K562 (cell line): ENCODE results near the gene LARP7. TPM values are rescaled to one million over a fixed set of nuclear protein-coding genes. Genes with fewer than 3 reads are reported as not detected.

Experiments used
- ATAC-seq: fragments of 200-7000 bp; cut with Tn5 transposase; 3 replicates; pipeline ENCODE4 v1.9.1; 2020; ENCODE audit warnings: moderate library complexity
- Bru-seq: library from RNA; stranded (reverse); fragments of 400-500 nt; gene quantifications from one replicate; lab custom pipeline; 2021; lab: Mats Ljungman, UMichigan
- BruChase-seq, 2 experiments: library from RNA; stranded (reverse); fragments of 400-500 nt; gene quantifications; one replicate each; lab custom pipeline; 2021; lab: Mats Ljungman, UMichigan
- BruUV-seq: library from RNA; stranded (reverse); fragments of 400-500 nt; replicated peaks from 2 replicates; lab custom pipeline; 2021; lab: Mats Ljungman, UMichigan
- CTCF ChIA-PET: fragments of 300-600 bp; formaldehyde crosslinking; extraction: SDS; loops from one replicate; lab custom pipeline; 2021; ENCODE audit warnings: low intra/inter-chr PET ratio; lab: Yijun Ruan, JAX
- POLR2A ChIA-PET: fragments of 300-600, 350-650 bp; sonication (Branson Sonifier 250); formaldehyde crosslinking; extraction: SDS; loops from one replicate; lab custom pipeline; 2021; ENCODE audit warnings: antibody characterized with exemption, inconsistent platforms; lab: Yijun Ruan, JAX
- DNase-seq, 4 experiments: peaks; one replicate each; pipeline versions ENCODE4 v3.0.0 to v3.0.0-alpha.2; 2011 to 2018; ENCODE audit warnings: low spot score in 3 of 4, mixed read lengths in 3 of 4; ENCODE audit errors: extremely low read depth in 1 of 4
- FAIRE-seq: peaks from 2 replicates; lab custom pipeline; 2011; peaks lifted over from hg19 to GRCh38; lab: Jason Lieb, UNC
- H2AFZ ChIP-seq: 2 replicates; pipeline ENCODE4 v1.6.0; 2011; ENCODE audit warnings: low read depth, low read length, control low read depth, inconsistent platforms
- H3K27ac ChIP-seq: fragments of 200-600 bp; 3 replicates; pipeline ENCODE4 v1.8.0; 2011; ENCODE audit warnings: low read depth, mild to moderate bottlenecking, control low read depth, inconsistent platforms, low read length, moderate library complexity, mixed read lengths; ENCODE audit errors: extremely low read depth
- H3K27me3 ChIP-seq, 2 experiments: fragments of 300-600 bp in 1 of 2; 2 replicates in 1 of 2; 3 replicates in 1 of 2; pipeline versions ENCODE4 v1.6.0 to v1.8.0; 2011; ENCODE audit warnings: inconsistent platforms in 2 of 2, low read length in 2 of 2, mild to moderate bottlenecking in 1 of 2, mixed read lengths in 1 of 2, moderate library complexity in 1 of 2; ENCODE audit not compliant: control insufficient read depth in 2 of 2, insufficient read depth in 2 of 2
- H3K36me3 ChIP-seq: fragments of 300-600 bp; 3 replicates; pipeline ENCODE4 v1.8.0; 2011; ENCODE audit warnings: mild to moderate bottlenecking, low read length, inconsistent platforms; ENCODE audit not compliant: control insufficient read depth, insufficient read depth
- H3K4me1 ChIP-seq, 2 experiments: fragments of 200-600 bp in 1 of 2; replicated peaks in 1 of 2; 2 replicates in 1 of 2; 3 replicates in 1 of 2; pipeline versions ENCODE4 v1.5.1 to v1.8.0; 2011; ENCODE audit warnings: inconsistent platforms in 2 of 2, low read length in 2 of 2, mild to moderate bottlenecking in 1 of 2, mixed read lengths in 1 of 2, moderate library complexity in 1 of 2; ENCODE audit not compliant: control insufficient read depth in 2 of 2, insufficient read depth in 2 of 2
- H3K4me2 ChIP-seq: 2 replicates; pipeline ENCODE4 v1.6.1; 2011; ENCODE audit warnings: low read length, control low read depth, inconsistent platforms, mixed read lengths; ENCODE audit not compliant: insufficient read depth
- H3K4me3 ChIP-seq: fragments of 200-600 bp; sonication (generic), shearing (Covaris generic); 2 replicates; pipeline ENCODE4 v1.5.1; 2016; ENCODE audit warnings: control low read depth, inconsistent platforms
- H3K79me2 ChIP-seq: fragments of 200-600 bp; 3 replicates; pipeline ENCODE4 v1.8.0; 2011; ENCODE audit warnings: low read length, inconsistent platforms; ENCODE audit not compliant: control insufficient read depth, insufficient read depth
- H3K9ac ChIP-seq, 2 experiments: 2 replicates each; pipeline versions ENCODE4 v1.6.0 to v1.6.1; 2011; ENCODE audit warnings: low read depth in 2 of 2, low read length in 2 of 2, control low read depth in 1 of 2, inconsistent platforms in 1 of 2, mild to moderate bottlenecking in 1 of 2, mixed read lengths in 1 of 2; ENCODE audit not compliant: insufficient read depth in 1 of 2
- H3K9me1 ChIP-seq: one replicate; pipeline ENCODE4 v1.6.0; 2011; ENCODE audit warnings: inconsistent platforms, mild to moderate bottlenecking, low read length, moderate library complexity; ENCODE audit not compliant: control insufficient read depth, insufficient read depth
- H3K9me3 ChIP-seq: replicated peaks from 2 replicates; pipeline ENCODE4 v1.5.1; 2011; ENCODE audit warnings: low read depth, low read length, inconsistent platforms; ENCODE audit not compliant: control insufficient read depth, insufficient read depth
- H4K20me1 ChIP-seq: replicated peaks from 2 replicates; pipeline ENCODE4 v1.6.1; 2011; ENCODE audit warnings: low read length, inconsistent platforms, mixed read lengths; ENCODE audit not compliant: control insufficient read depth, insufficient read depth
- CBX8 ChIP-seq: fragments of 200-600 bp; sonication (generic); IDR thresholded peaks from 2 replicates; pipeline ENCODE4 v1.6.1; 2012; ENCODE audit warnings: borderline replicate concordance, mixed run types, low read depth, mild to moderate bottlenecking, moderate library complexity, mixed read lengths, low read length, control low read depth, inconsistent platforms; ENCODE audit not compliant: poor library complexity, severe bottlenecking; ENCODE audit errors: extremely low read depth
- HDAC1 ChIP-seq, 2 experiments: fragments of 450-650 bp; IDR thresholded peaks; 2 replicates each; pipeline ENCODE4 v1.6.1; 2016 to 2017; ENCODE audit warnings: inconsistent platforms in 1 of 2, mild to moderate bottlenecking in 1 of 2, moderate library complexity in 1 of 2
- ILF3 ChIP-seq: fragments of 450-650 bp; IDR thresholded peaks from 2 replicates; pipeline ENCODE4 v1.6.1; 2018; ENCODE audit warnings: antibody characterized with exemption, mild to moderate bottlenecking, moderate library complexity, borderline replicate concordance
- KLF10 ChIP-seq: fragments of 250-450 bp; sonication (Bioruptor Pico); IDR thresholded peaks from 2 replicates; pipeline ENCODE4 v1.6.1; 2021; ENCODE audit warnings: matching md5 sums
- SRSF1 ChIP-seq: fragments of 200-400 bp; formaldehyde crosslinking; IDR thresholded peaks from 2 replicates; pipeline ENCODE4 v1.6.1; 2017; ENCODE audit warnings: mild to moderate bottlenecking, low read depth, low read length, moderate library complexity
- ZBTB17 ChIP-seq: fragments of 450-650 bp; formaldehyde crosslinking; IDR thresholded peaks from 2 replicates; pipeline ENCODE4 v1.4.0; 2020; ENCODE audit warnings: mild to moderate bottlenecking
- ZNF133 ChIP-seq: fragments of 250-450 bp; sonication (Bioruptor Pico); IDR thresholded peaks from 2 replicates; pipeline ENCODE4 v1.4.0; 2020; ENCODE audit warnings: mild to moderate bottlenecking
- ZNF830 ChIP-seq: fragments of 250-450 bp; sonication (Bioruptor Pico); IDR thresholded peaks from 2 replicates; pipeline ENCODE4 v1.5.0; 2021; ENCODE audit warnings: mild to moderate bottlenecking
- ZSCAN32 ChIP-seq: fragments of 450-650 bp; formaldehyde crosslinking; IDR thresholded peaks from 2 replicates; pipeline ENCODE4 v1.4.0; 2020; ENCODE audit warnings: mild to moderate bottlenecking, moderate library complexity
- WGBS: fragments of 100-300 bp; shearing (Covaris generic); methylation state at CpG from one replicate; pipeline ENCODE4 v1.1.6; 2016; ENCODE audit warnings: low coverage, mixed read lengths; ENCODE audit not compliant: insufficient coverage; ENCODE audit errors: missing lambda C conversion rate; 5-methylcytosine and 5-hydroxymethylcytosine counted together
- in situ Hi-C: fragments of 300-500 bp; cut with MboI; formaldehyde crosslinking; loops from 4 replicates; pipeline ENCODE4 v1.15.0; 2018; ENCODE audit warnings: inconsistent platforms, mixed read lengths
- intact Hi-C: fragments of 100-400 bp; cut with micrococcal nuclease; formaldehyde crosslinking; loops from 2 replicates; pipeline ENCODE4 v1.14.2; 2022
- long read RNA-seq, 3 experiments: library from polyadenylated mRNA in 2 of 3; library from RNA in 1 of 3; unstranded in 2 of 3; stranded (forward) in 1 of 3; transcript quantifications; one replicate each; pipeline ENCODE4 v2.0.0, GENCODE V29; 2019 to 2022
- polyA minus RNA-seq, 3 experiments: library from RNA; depleted of rRNA, polyadenylated mRNA; stranded (reverse); fragments of >200 nt; gene quantifications; 2 replicates each; pipeline ENCODE4 v1.2.3, GENCODE V29; 2011
- polyA plus RNA-seq, 8 experiments: library from polyadenylated mRNA; depleted of rRNA in 4 of 8; stranded (reverse) in 5 of 8; unstranded in 3 of 8; fragments of >200 nt; fragmentation: Nextera tagmentation in 2 of 8; fragmentation: Illumina TruSeq in 1 of 8; extraction: Ambion mirVana in 2 of 8; extraction: Trizol in 1 of 8; gene quantifications; 2 replicates each; pipeline versions ENCODE4 v1.2.1 to v1.2.3, GENCODE V29; 2011 to 2014; ENCODE audit warnings: inconsistent platforms in 1 of 8, missing spikeins in 1 of 8
- total RNA-seq, 7 experiments: library from RNA; depleted of rRNA in 6 of 7; stranded (reverse); fragments of >200 nt in 6 of 7; fragmentation: Illumina TruSeq in 2 of 7; extraction: Trizol in 2 of 7; gene quantifications; 2 replicates each; pipeline versions ENCODE4 v1.2.1 to v1.2.3, GENCODE V29; 2011 to 2021; ENCODE audit warnings: low replicate concordance in 1 of 7
- TF ChIP-seq, protein P1 (sequence below): IDR thresholded peaks from 2 replicates; pipeline ENCODE4 v1.6.1; 2014; ENCODE audit warnings: antibody characterized with exemption

Gene LARP7
- total RNA-seq (2011; cell fraction: chromatin; rRNA removed; ENCODE audit: low replicate concordance): 10.7 and 56.0 TPM in 2 replicates
- total RNA-seq (2011; cell fraction: nucleolus; rRNA removed): 4.3 and 6.8 TPM in 2 replicates
- total RNA-seq (2011; cell fraction: nucleoplasm; rRNA removed): 17.9 and 28.6 TPM in 2 replicates
- total RNA-seq (2014; rRNA removed) (52.7 and 55.8 TPM in 2 replicates), total RNA-seq (2014; rRNA removed; fragmentation: Illumina TruSeq; extraction: Trizol) (64.9 and 81.8 TPM in 2 replicates), total RNA-seq (2015; rRNA removed; fragmentation: Illumina TruSeq; extraction: Trizol) (66.6 and 73.0 TPM in 2 replicates), total RNA-seq (2021) (30.1 and 32.4 TPM in 2 replicates), polyA plus RNA-seq (2011; rRNA removed) (23.7 and 30.5 TPM in 2 replicates), polyA plus RNA-seq (2014; fragmentation: Illumina TruSeq; extraction: Trizol) (61.9 and 76.9 TPM in 2 replicates), polyA plus RNA-seq (2014; fragmentation: Nextera tagmentation; extraction: Ambion mirVana) (10 to 100 TPM; 55.5 to 56.0 TPM), polyA plus RNA-seq (2014; rRNA removed) (42.8 and 64.4 TPM in 2 replicates), polyA minus RNA-seq (2011; rRNA and poly(A)+ RNA removed) (16.7 and 20.6 TPM in 2 replicates), Bru-seq, nascent RNA (percentile 77 among the genes with signal in this experiment), BruChase-seq, experiment 1, labeled RNA remaining after a 2-hour chase (percentile 84 among the genes with signal in this experiment), BruChase-seq, experiment 2, labeled RNA remaining after a 6-hour chase (percentile 86 among the genes with signal in this experiment)
- 1.2 and 4.7 TPM in 2 replicates for polyA plus RNA-seq (2011; cell fraction: cytosol; rRNA removed)
- polyA plus RNA-seq (2011; cell fraction: nucleus; rRNA removed): 6.2 and 12.8 TPM in 2 replicates
- 33.5 and 34.6 TPM in 2 replicates for polyA plus RNA-seq (2012)
- 10.3 and 14.1 TPM in 2 replicates for polyA minus RNA-seq (2011; cell fraction: cytosol; rRNA and poly(A)+ RNA removed)
- 10.5 and 17.3 TPM in 2 replicates for polyA minus RNA-seq (2011; cell fraction: nucleus; rRNA and poly(A)+ RNA removed)
- long read RNA-seq, experiment 1, transcript LARP7-202 (13 exons, 2,286 nt): minor isoform, 20 of 118 reads
- long read RNA-seq, experiment 1, transcript LARP7-201 (13 exons, 2,164 nt): major isoform, 29 of 118 reads
- long read RNA-seq, experiment 1, partial matches to known transcripts: 49 of 118 reads
- long read RNA-seq, experiment 1, other reads (novel, unspliced or antisense): 17 of 118 reads
- long read RNA-seq, experiment 2, partial matches to known transcripts: 6 of 15 reads
- long read RNA-seq, experiment 2, other reads (novel, unspliced or antisense): 3 of 15 reads
- long read RNA-seq, experiment 3, partial matches to known transcripts: 19 of 24 reads
- long read RNA-seq, experiment 3, other reads (novel, unspliced or antisense): 1 of 24 reads

DNA sequence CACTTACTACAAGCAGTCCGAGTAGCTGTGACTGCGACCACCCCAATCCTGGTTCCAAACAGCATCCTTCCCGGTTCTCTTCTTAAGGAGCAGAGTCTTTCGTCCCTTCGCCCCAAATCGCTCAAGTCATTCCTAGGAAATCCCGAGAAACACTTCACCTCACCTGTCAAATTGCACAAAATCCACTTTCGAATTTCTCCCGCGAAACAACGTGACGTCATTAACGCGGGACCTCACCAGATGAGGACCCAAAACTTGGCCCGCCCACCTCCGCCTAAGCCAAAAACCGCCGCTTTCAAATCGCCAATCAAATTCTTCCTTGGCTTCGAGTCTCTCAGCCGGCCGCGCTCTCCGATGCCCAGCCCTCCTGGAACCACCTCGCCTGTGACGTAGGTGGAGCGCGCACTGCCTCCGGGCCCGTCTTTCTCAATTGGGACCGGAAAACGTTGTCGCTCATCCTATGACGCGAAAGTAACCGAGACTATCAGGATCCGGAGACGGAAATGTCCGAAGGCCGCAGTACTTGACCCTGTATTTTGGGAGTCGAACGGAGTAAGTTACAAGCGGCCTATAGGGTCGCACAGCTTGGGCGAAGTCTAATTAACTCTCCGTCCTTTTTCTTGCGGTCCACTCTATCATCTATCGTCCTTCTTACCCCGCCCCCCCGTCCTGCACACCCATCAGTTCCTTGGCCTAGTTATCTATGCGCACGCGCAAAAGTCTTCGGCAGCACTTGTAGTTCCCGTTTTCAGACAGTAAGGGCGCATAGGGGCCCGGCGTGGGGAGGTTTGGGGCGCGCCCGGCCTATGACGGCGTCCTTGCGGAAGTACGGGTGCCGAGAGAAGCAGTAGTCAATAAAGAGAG, at the start of gene LARP7, which contains the start of gene ZGRF1:
LARP7 (plus strand) TSS at position 456 of the 864 bp plus-strand sequence. CDS start 7,527 bp downstream, outside the sequence.
ZGRF1 (minus strand) TSS at position 222 of the 864 bp plus-strand sequence. CDS start 3,733 bp downstream, outside the sequence.
- ATAC-seq (peak; percentile 95), DNase-seq (peak; percentile 89 to 98 (median 90)), FAIRE-seq (peak; percentile 99)
- ChIA-PET CTCF (interaction anchor here (1.0 to 1.3 kb wide), 3 partner anchors 126 to 131 kb away, joined by 3 read pairs; no protein-coding TSS in a partner anchor), POLR2A (interaction anchor here (0.6 kb wide), 1 partner anchor 34 kb away, joined by 4 read pairs; no protein-coding TSS in a partner anchor)
- Histone ChIP-seq H3K4me2 (peak within 1 kb of the TSS; percentile 99), H3K9ac (peak within 1 kb of the TSS; percentile 87 to 98), H3K9me1 (no peaks in the 10 kb centered on the region), H3K36me3 (peaks cover 16% of the 10 kb centered on the region; the same call in 1 of the 3 replicates), H4K20me1 (no peaks in the 10 kb centered on the region), H3K9me3 (no peaks in the 10 kb centered on the region), H2AFZ (peak within 1 kb of the TSS; percentile 89), H3K79me2 (peaks cover 62% of the 10 kb centered on the region), H3K27ac (peak within 1 kb of the TSS; percentile 87), H3K4me3 (peak within 1 kb of the TSS; percentile 87), H3K27me3 (no peaks in the 10 kb centered on the region), H3K4me1 (peaks cover 0 to 2% of the 10 kb centered on the region in 2 experiments; a peak in 2 of 5 replicates)
- BruUV-seq: no TSS peak
- intact Hi-C loops: loop anchor here (1.0 to 10.0 kb wide), 3 partner anchors 125 to 532 kb away; no protein-coding TSS in a partner anchor
- in situ Hi-C loops: loop anchor here (5.0 kb wide), 1 partner anchor 125 kb away; no protein-coding TSS in a partner anchor
- 1% methylated on average over 63 of the region's 66 CpGs for WGBS
- TF ChIP-seq CBX8: no peak
- TF ChIP-seq, protein P1, sequence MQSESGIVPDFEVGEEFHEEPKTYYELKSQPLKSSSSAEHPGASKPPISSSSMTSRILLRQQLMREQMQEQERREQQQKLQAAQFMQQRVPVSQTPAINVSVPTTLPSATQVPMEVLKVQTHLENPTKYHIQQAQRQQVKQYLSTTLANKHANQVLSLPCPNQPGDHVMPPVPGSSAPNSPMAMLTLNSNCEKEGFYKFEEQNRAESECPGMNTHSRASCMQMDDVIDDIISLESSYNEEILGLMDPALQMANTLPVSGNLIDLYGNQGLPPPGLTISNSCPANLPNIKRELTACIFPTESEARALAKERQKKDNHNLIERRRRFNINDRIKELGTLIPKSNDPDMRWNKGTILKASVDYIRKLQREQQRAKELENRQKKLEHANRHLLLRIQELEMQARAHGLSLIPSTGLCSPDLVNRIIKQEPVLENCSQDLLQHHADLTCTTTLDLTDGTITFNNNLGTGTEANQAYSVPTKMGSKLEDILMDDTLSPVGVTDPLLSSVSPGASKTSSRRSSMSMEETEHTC: no peak
- TF ChIP-seq SRSF1: no peak
- peak; percentile 68 to 99; a peak in 3 of 4 replicates for TF ChIP-seq HDAC1 (IDR thresholded peaks at IDR 0.05)
- no peak for TF ChIP-seq ILF3
- TF ChIP-seq ZSCAN32 (CRISPR knock-in tag): no peak
- no peak for TF ChIP-seq ZNF133
- no peak for TF ChIP-seq ZBTB17 (CRISPR knock-in tag)
- no peak for TF ChIP-seq ZNF830 (CRISPR knock-in tag)
- no peak for TF ChIP-seq KLF10 (CRISPR knock-in tag)
